ENCODE data around the gene TSPAN16.

The TSPAN16 gene

GRCh38 chr19:11295665-11296245 lies at the start of gene TSPAN16:
Gene TSPAN16 (plus strand): TSS chr19:11296160. CDS start chr19:11296298, 138 bp downstream.
- DNase-seq (ENCODE audit: low spot score), result no peak
- TF ChIP-seq, protein P1, sequence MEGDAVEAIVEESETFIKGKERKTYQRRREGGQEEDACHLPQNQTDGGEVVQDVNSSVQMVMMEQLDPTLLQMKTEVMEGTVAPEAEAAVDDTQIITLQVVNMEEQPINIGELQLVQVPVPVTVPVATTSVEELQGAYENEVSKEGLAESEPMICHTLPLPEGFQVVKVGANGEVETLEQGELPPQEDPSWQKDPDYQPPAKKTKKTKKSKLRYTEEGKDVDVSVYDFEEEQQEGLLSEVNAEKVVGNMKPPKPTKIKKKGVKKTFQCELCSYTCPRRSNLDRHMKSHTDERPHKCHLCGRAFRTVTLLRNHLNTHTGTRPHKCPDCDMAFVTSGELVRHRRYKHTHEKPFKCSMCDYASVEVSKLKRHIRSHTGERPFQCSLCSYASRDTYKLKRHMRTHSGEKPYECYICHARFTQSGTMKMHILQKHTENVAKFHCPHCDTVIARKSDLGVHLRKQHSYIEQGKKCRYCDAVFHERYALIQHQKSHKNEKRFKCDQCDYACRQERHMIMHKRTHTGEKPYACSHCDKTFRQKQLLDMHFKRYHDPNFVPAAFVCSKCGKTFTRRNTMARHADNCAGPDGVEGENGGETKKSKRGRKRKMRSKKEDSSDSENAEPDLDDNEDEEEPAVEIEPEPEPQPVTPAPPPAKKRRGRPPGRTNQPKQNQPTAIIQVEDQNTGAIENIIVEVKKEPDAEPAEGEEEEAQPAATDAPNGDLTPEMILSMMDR (IDR thresholded peaks at IDR 0.05; ENCODE audit: extremely low read depth, missing control alignments), result no peak

GRCh38 chr19:11246941-11247340 lies 49.0 kb upstream of the TSPAN16 start:
- DNase-seq (ENCODE audit: low spot score), result no peak
- TF ChIP-seq, protein P1 (IDR thresholded peaks at IDR 0.05; ENCODE audit: extremely low read depth, missing control alignments), result no peak

DNA sequence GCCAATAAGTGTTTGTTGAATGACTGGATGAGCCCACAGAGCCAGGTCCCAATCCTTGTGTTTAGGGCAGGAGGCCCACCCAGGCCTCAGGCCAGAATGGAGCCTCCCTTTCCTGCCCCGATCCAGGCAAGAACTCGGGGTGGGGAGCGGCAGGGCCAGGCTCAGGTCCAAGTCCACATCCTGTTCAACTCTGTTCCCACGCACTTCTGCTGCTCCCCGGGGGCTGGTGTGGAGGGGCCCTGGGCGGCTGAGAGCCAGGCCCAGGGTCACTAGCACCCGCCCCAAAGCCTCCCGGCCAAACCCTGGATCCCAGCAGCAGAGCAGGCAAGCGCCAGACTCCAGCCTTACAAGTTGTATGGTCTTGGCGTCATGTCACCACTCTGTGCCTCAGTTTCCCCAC lies 48.6 kb upstream of the TSPAN16 start:
- TF ChIP-seq, protein P1 (IDR thresholded peaks at IDR 0.05; ENCODE audit: extremely low read depth, missing control alignments), result no peak
- no peak for DNase-seq (ENCODE audit: low spot score)

- TF ChIP-seq, protein P1 (IDR thresholded peaks at IDR 0.05; ENCODE audit: extremely low read depth, missing control alignments), result no peak
- DNase-seq (ENCODE audit: low spot score), result no peak
Measured at GRCh38 chr19:11247934-11248333, 48.0 kb upstream of the TSPAN16 start.

DNA sequence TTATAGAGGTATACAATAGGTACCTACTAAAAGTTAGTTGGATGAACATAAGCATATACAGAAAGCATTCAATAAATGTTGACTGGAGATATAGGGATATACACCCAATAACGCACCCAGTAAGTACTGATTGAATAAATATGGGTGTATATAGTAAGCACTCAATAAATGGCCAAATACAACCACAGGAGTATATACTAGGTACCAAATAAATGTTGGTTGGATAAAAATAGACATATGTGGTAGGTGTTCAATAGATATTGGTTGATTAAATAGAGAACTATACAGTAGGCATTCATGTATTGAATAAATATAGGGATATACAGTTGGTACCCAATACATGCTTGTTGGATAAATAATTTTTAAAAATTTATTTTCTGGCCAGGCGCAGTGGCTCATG lies 47.1 kb upstream of the TSPAN16 start:
- TF ChIP-seq, protein P1 (IDR thresholded peaks at IDR 0.05; ENCODE audit: extremely low read depth, missing control alignments), result no peak
- DNase-seq (ENCODE audit: low spot score), result no peak

GRCh38 chr19:11251217-11251616 lies 44.7 kb upstream of the TSPAN16 start:
- TF ChIP-seq, protein P1 (IDR thresholded peaks at IDR 0.05; ENCODE audit: extremely low read depth, missing control alignments), result no peak
- no peak for DNase-seq (ENCODE audit: low spot score)

DNA sequence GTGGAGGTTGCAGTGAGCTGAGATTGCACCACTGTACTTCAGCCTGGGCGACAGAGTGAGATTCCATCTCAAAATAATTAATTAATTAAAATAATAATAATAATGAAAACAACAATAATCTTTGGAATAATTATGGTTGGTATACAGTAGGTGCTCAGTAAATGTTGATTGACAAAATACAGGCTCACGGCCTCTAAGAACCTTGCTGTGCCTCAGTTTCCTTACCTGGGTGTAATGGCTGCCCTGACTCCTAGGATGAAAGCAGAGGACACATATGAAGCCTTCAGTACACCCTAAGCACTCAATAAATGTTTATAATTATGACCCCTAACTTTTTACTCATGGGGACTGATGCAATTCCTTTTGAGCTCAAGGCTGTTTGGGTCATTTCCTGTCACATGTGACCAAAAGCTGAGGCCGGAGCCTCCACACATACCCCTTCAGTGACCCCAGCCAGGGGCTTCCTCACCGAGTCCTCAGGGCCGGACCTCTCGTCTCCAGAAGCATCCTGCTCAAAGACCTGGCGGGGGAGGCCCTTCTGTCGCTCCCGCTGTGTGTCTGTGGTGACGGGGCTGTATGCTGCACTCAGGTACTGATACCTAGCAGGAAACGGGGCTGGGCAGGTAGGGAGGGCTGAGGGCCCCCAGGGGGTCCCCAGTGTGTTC lies 44.2 kb upstream of the TSPAN16 start:
- TF ChIP-seq, protein P1 (IDR thresholded peaks at IDR 0.05; ENCODE audit: extremely low read depth, missing control alignments), result no peak
- DNase-seq (ENCODE audit: low spot score), result no peak

Data from GM20000 (cell line).